ENCODE results near the gene GNPDA1.

DNA sequence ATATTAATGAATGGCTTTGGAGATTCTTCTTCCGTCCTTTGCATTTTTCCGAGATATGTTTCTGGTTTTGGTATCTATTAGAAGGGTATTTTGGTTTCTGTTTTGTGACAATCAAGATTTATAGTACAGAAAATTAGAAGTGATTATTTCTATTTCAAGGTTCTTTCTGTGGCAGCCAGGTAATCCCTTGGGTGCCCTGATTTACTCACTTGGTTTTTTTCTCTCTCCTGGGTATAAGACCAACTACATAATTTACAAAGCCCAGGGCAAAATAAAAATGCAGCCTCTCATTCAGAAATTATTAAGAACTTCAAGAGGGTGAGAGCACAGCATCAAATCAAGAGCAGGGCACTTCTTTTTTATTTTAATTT lies 45.9 kb downstream of the GNPDA1 start:
- TF ChIP-seq, protein P1, sequence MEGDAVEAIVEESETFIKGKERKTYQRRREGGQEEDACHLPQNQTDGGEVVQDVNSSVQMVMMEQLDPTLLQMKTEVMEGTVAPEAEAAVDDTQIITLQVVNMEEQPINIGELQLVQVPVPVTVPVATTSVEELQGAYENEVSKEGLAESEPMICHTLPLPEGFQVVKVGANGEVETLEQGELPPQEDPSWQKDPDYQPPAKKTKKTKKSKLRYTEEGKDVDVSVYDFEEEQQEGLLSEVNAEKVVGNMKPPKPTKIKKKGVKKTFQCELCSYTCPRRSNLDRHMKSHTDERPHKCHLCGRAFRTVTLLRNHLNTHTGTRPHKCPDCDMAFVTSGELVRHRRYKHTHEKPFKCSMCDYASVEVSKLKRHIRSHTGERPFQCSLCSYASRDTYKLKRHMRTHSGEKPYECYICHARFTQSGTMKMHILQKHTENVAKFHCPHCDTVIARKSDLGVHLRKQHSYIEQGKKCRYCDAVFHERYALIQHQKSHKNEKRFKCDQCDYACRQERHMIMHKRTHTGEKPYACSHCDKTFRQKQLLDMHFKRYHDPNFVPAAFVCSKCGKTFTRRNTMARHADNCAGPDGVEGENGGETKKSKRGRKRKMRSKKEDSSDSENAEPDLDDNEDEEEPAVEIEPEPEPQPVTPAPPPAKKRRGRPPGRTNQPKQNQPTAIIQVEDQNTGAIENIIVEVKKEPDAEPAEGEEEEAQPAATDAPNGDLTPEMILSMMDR (IDR thresholded peaks at IDR 0.05): no peak
- TF ChIP-seq POLR2A (IDR thresholded peaks at IDR 0.05): no peak
